ENCODE data around the gene GPD1L.
A peak's percentile ranks its signal among the peaks of the same experiment; 100 is the strongest.

Gene GPD1L

GRCh38 chr3:32137870-32138269 is 31.4 kb downstream of the GPD1L start:
- DNase-seq (ENCODE audit: low spot score): no peak

- no peak for DNase-seq (ENCODE audit: low spot score)
Observed at GRCh38 chr3:32138545-32139104, 32.2 kb downstream of the GPD1L start.

- peak; percentile 13 for DNase-seq (ENCODE audit: low spot score)
Observed at GRCh38 chr3:32140943-32141342, 34.5 kb downstream of the GPD1L start.

- DNase-seq (ENCODE audit: low spot score): peak; percentile 58
Observed at GRCh38 chr3:32143849-32144757, 37.7 kb downstream of the GPD1L start.

- DNase-seq (ENCODE audit: low spot score): no peak
Observed at GRCh38 chr3:32146746-32147211, 40.4 kb downstream of the GPD1L start.

GRCh38 chr3:32147509-32147908 is 41.1 kb downstream of the GPD1L start:
- DNase-seq (ENCODE audit: low spot score): no peak

- DNase-seq (ENCODE audit: low spot score): no peak
Observed at GRCh38 chr3:32147933-32148332, 41.5 kb downstream of the GPD1L start.

GRCh38 chr3:32148351-32148750 is 41.9 kb downstream of the GPD1L start:
- no peak for DNase-seq (ENCODE audit: low spot score)

- DNase-seq (ENCODE audit: low spot score): no peak
Observed at GRCh38 chr3:32153414-32154204, 47.2 kb downstream of the GPD1L start.

- no peak for DNase-seq (ENCODE audit: low spot score)
Observed at GRCh38 chr3:32154205-32154579, 47.8 kb downstream of the GPD1L start.

GRCh38 chr3:32155117-32155516 is 48.7 kb downstream of the GPD1L start:
- no peak for DNase-seq (ENCODE audit: low spot score)

- no peak for DNase-seq (ENCODE audit: low spot score)
Observed at GRCh38 chr3:32157600-32158264, 51.3 kb downstream of the GPD1L start.

GRCh38 chr3:32160706-32161214 is 54.3 kb downstream of the GPD1L start:
- no peak for DNase-seq (ENCODE audit: low spot score)

GRCh38 chr3:32165442-32165841 is 59.0 kb downstream of the GPD1L start:
- DNase-seq (ENCODE audit: low spot score): no peak

GRCh38 chr3:32166654-32167053 is 60.2 kb downstream of the GPD1L start:
- DNase-seq (ENCODE audit: low spot score): no peak

- DNase-seq (ENCODE audit: low spot score): no peak
Observed at GRCh38 chr3:32172420-32172819, 66.0 kb downstream of the GPD1L start.

- peak; percentile 74 for DNase-seq (ENCODE audit: low spot score)
Observed at GRCh38 chr3:32175607-32176197, 69.3 kb downstream of the GPD1L start.

- DNase-seq (ENCODE audit: low spot score): peak; percentile 68
Observed at GRCh38 chr3:32176989-32177701, 70.7 kb downstream of the GPD1L start.

- DNase-seq (ENCODE audit: low spot score): peak; percentile 54
Observed at GRCh38 chr3:32177702-32178198, 71.3 kb downstream of the GPD1L start.

GRCh38 chr3:32180141-32180784 is 73.8 kb downstream of the GPD1L start:
- DNase-seq (ENCODE audit: low spot score): no peak

Measured in hematopoietic multipotent progenitor cell treated with erythropoietin and hydrocortisone succinate and interleukin-3 and kit ligand, for 15 days (in vitro differentiated cells).